Stimulated activated naive B cell treated with anti-CD40 and anti-IgM and Interleukin-4, amounts not matched to agents 10 μg/mL and 1 μg/mL and 100 μg/mL, for 72 hours (primary cell): ENCODE measurements around the gene CLECL1.
"Not testable (repeated sequence)": the region's sequence is repeated elsewhere in the genome, so short reads cannot be mapped to it uniquely, and the experiment has no call there.

Source experiments
- ATAC-seq, 2 donors: fragments of 150-1000 bp; cut with Tn5 transposase; replicated peaks; 2 replicates each; pipeline ENCODE4 v1.10.0; 2021; ENCODE audit warnings: moderate library complexity in 1 of 2
- DNase-seq: peaks from one replicate; pipeline ENCODE4 v3.0.0; 2021
- H3K27ac Mint-ChIP-seq: one replicate; pipeline ENCODE4 v1.8.0; 2022; ENCODE audit warnings: mild to moderate bottlenecking, mixed read lengths
- H3K27me3 Mint-ChIP-seq, 2 donors: one replicate each; pipeline ENCODE4 v1.8.0; 2022; ENCODE audit warnings: mixed read lengths in 2 of 2
- H3K36me3 Mint-ChIP-seq, 2 donors: one replicate each; pipeline ENCODE4 v1.8.0; 2022; ENCODE audit warnings: mixed read lengths in 2 of 2, mild to moderate bottlenecking in 1 of 2
- H3K4me1 Mint-ChIP-seq, 2 donors: one replicate each; pipeline ENCODE4 v1.8.0; 2022; ENCODE audit warnings: mixed read lengths in 2 of 2, mild to moderate bottlenecking in 1 of 2
- H3K4me3 Mint-ChIP-seq, 2 donors: one replicate each; pipeline ENCODE4 v1.8.0; 2022; ENCODE audit warnings: mild to moderate bottlenecking in 2 of 2, mixed read lengths in 2 of 2, moderate library complexity in 1 of 2
- H3K9me3 Mint-ChIP-seq, 2 donors: one replicate each; pipeline ENCODE4 v1.8.0; 2022; ENCODE audit warnings: mixed read lengths in 2 of 2, mild to moderate bottlenecking in 1 of 2

Gene CLECL1

DNA sequence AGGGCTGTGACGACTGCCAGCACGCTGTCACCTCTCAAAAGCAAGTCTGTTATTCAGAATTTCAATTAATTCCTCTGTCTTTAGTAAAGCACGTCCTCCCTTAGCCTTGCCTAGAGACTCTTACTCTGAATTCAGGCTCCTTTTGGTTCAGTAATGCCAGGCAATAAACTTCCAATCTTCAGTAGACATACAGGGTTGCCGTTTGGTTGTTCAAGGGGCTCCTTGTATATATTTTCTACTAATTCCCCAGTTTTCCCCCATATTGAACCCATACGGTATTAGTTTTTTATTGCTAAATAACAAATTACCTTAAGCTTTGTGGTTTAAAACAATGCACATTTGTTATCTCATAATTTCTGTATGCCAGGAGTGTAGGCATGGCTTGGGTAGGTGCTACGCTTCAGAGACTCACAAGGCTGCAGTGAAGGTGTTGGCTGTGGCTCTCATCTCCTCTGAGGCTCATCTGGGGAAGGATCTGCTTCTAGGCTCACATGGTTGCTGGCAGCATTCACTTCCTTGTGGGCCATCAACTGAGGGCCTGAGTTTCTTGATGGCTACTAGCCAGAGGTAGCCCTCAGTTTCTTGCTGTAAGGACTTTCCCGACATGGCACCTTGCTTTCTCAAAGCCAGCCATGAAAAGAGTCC, 7.3 kb upstream of the CLECL1 start:
- peak overlapping the region; percentile 53 to 75 for H3K4me3 Mint-ChIP-seq
- H3K27ac Mint-ChIP-seq, result peak overlapping the region; percentile 90
- ATAC-seq, result peak; percentile 20 to 27
- H3K4me1 Mint-ChIP-seq, result peaks cover 42 to 83% of the 10 kb centered on the region in 2 donors
- H3K27me3 Mint-ChIP-seq, result no peaks in the 10 kb centered on the region
- peaks cover 10 to 17% of the 10 kb centered on the region in 2 donors for H3K36me3 Mint-ChIP-seq
- peaks cover 0 to 10% of the 10 kb centered on the region in 2 donors for H3K9me3 Mint-ChIP-seq
- no peak for DNase-seq

DNA sequence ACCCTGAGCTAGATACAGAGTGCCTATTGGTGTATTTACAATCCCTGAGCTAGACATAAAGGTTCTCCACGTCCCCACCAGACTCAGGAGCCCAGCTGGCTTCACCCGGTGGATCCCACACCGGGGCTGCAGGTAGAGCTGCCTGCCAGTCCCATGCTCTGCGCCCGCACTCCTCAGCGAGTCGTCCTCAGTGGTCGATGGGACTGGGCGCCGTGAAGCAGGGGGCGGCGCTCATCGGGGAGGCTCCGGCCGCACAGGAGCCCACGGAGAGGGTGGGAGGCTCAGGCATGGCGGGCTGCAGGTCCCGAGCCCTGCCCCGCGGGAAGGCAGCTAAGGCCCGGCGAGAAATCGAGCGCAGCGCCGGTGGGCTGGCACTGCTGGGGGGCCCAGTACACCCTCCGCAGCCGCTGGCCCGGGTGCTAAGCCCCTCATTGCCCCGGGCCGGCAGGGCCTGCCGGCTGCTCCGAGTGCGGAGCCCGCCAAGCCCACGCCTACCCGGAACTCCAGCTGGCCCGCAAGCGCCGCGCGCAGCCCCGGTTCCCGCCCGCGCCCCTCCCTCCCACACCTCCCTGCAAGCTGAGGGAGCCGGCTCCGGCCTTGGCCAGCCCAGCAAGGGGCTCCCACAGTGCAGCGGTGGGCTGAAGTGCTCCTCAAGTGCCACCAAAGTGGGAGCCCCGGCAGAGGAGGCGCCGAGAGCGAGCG, 6.7 kb upstream of the CLECL1 start:
- not testable (repeated sequence) for H3K9me3 Mint-ChIP-seq, ATAC-seq
- H3K4me1 Mint-ChIP-seq, result peaks cover 38 to 81% of the 10 kb centered on the region in 2 donors

DNA sequence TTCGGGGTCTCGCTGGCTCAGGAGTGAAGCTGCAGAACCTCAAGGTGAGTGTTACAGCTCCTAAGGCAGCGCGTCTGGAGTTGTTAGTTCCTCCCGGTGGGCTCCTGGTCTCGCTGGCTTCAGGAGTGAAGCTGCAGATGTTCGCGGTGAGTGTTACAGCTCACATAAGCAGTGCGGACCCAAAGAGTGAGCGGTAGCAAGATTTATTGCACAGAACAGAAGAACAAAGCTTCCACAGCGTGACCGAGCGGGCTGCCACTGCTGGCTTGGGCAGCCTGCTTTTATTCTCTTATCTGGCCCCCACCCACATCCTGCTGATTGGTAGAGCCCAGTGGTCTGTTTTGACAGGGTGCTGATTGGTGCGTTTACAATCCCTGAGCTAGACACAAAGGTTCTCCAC, 6.0 kb upstream of the CLECL1 start:
- H3K27ac Mint-ChIP-seq, result peak overlapping the region; percentile 81
- peak overlapping the region; percentile 43 to 62 for H3K4me3 Mint-ChIP-seq
- peaks cover 10 to 17% of the 10 kb centered on the region in 2 donors for H3K36me3 Mint-ChIP-seq
- DNase-seq, H3K9me3 Mint-ChIP-seq, H3K27me3 Mint-ChIP-seq, ATAC-seq: not testable (repeated sequence)
- H3K4me1 Mint-ChIP-seq, result peaks cover 40 to 83% of the 10 kb centered on the region in 2 donors

More for the DNA sequence above, 6.7 kb upstream of the CLECL1 start:
- peak overlapping the region in 1 of 2 donors; percentile 75 for H3K4me3 Mint-ChIP-seq
- peaks cover 10 to 17% of the 10 kb centered on the region in 2 donors for H3K36me3 Mint-ChIP-seq
- DNase-seq, H3K27me3 Mint-ChIP-seq: not testable (repeated sequence)
- peak overlapping the region; percentile 81 for H3K27ac Mint-ChIP-seq

DNA sequence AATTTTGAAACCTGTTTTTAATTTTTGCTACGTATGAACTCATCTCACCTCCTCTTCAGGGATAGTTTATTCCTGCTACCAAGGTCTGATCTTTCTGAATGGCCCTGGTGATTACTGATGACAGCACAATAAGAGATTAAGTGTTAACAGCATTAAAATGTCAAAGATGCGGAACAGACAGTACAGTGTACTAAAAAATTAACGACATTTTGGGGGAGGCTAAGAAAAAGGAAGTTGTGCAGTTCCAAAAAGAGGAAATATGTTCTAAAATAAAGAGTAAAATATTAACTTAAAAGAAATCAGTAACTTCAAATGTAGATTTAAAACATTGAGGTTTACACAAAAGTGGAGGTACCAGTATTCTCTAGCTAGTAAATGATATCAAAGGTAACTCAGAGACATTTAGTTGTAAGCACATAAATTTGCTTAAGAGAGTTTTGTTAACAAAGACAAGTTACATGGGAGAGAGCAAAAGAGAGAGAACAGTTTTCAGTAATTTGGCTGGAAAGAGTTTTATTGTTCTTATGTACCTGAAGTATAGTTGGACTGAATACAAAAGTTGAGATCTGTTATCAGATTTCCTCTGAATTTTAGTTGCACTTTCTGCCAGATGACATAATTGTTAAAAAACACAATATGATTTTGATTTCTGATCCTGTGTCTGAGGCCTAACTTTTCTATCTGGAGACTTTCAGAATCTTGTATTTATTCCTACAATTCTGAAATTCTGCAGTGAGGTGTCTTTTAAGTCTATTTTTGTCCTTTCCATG, 4.2 kb upstream of the CLECL1 start:
- Mint-ChIP-seq H3K4me1 (peaks cover 33 to 78% of the 10 kb centered on the region in 2 donors), H3K27me3 (no peaks in the 10 kb centered on the region)
- peak; percentile 50 to 58 for ATAC-seq

DNA sequence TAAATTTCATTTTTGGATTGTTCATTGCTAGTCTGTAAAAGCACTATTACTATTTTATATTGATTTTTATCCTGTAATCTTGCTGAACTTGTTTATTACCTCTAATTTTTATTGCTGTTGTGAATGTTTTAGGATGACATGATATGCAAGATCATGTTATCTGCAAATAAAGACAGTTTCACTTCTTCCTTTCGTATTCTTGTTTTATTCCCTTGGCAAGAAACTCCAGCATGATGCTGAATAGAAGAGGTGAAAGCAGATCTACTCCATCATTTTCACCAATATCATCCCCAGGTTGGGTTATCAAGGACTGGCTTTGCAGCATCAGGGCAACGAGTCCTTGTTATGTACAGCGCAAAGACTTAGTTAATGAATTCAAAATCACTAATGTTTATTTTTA, 2.7 kb upstream of the CLECL1 start:
- H3K4me3 Mint-ChIP-seq, result peak overlapping the region in 1 of 2 donors; percentile 37

More for the DNA sequence above, 4.2 kb upstream of the CLECL1 start:
- H3K4me3 Mint-ChIP-seq, result peak overlapping the region; percentile 59 to 73
- H3K36me3 Mint-ChIP-seq, result peaks cover 10 to 21% of the 10 kb centered on the region in 2 donors
- peak overlapping the region; percentile 95 for H3K27ac Mint-ChIP-seq
- no peak for DNase-seq
- H3K9me3 Mint-ChIP-seq, result peaks cover 0 to 10% of the 10 kb centered on the region in 2 donors

DNA sequence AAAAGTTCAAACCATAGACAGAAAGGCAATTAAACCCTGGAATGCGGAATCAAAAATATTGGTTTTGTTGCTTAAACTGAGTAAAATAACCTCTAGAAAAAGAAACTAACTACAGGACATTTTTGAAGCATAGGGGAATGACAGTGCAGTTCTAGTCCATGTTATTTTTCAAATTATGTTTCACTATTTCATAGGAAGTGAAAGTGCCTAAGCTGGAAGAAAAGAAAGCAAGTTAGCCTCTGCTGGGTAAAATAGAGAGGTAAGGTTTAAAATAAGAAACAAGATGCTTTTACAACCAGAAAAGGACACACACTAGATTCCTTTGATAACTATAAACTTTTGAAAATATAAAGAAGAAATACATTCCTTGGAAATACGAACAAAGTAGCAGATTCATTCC, 1.1 kb downstream of the CLECL1 start:
- H3K4me1 Mint-ChIP-seq, result peaks cover 17 to 43% of the 10 kb centered on the region in 2 donors
- peak overlapping the region; percentile 87 to 88 for H3K4me3 Mint-ChIP-seq
- H3K27me3 Mint-ChIP-seq, result no peaks in the 10 kb centered on the region
- H3K9me3 Mint-ChIP-seq, result no peaks in the 10 kb centered on the region
- H3K27ac Mint-ChIP-seq, result peak overlapping the region; percentile 93
- no peak for DNase-seq
- ATAC-seq, result peak; percentile 53 to 63
- H3K36me3 Mint-ChIP-seq, result peaks cover 11 to 30% of the 10 kb centered on the region in 2 donors

More for the DNA sequence above, 2.7 kb upstream of the CLECL1 start:
- ATAC-seq, result no peak
- Mint-ChIP-seq H3K36me3 (peaks cover 16 to 29% of the 10 kb centered on the region in 2 donors), H3K27me3 (no peaks in the 10 kb centered on the region), H3K4me1 (peaks cover 28 to 71% of the 10 kb centered on the region in 2 donors), H3K9me3 (peaks cover 0 to 9% of the 10 kb centered on the region in 2 donors), H3K27ac (peak overlapping the region; percentile 54)
- DNase-seq, result no peak

DNA sequence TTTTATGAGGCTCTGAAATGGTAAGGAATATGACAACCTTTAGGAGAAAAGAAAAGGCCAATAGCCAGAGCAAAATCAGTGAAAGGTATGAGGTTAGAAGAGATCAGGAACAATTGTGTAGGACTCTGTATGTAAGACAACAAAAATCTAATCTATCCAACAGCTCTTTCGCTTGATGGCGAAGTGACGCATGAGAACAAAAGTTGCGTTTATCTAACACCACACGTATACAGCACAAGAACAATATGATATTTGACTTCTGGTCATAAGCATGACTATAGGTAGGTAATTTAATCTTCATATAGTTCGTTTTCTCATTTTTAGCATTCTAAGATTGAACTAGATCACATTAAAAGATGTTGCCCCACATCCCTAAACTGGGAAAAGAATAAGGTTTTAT, 1.5 kb downstream of the CLECL1 start:
- Mint-ChIP-seq H3K4me1 (peaks cover 14 to 40% of the 10 kb centered on the region in 2 donors), H3K9me3 (no peaks in the 10 kb centered on the region), H3K27me3 (no peaks in the 10 kb centered on the region), H3K4me3 (peak overlapping the region; percentile 87 to 88), H3K36me3 (peaks cover 12 to 31% of the 10 kb centered on the region in 2 donors), H3K27ac (peak overlapping the region; percentile 93)
- DNase-seq, result no peak
- no peak for ATAC-seq

DNA sequence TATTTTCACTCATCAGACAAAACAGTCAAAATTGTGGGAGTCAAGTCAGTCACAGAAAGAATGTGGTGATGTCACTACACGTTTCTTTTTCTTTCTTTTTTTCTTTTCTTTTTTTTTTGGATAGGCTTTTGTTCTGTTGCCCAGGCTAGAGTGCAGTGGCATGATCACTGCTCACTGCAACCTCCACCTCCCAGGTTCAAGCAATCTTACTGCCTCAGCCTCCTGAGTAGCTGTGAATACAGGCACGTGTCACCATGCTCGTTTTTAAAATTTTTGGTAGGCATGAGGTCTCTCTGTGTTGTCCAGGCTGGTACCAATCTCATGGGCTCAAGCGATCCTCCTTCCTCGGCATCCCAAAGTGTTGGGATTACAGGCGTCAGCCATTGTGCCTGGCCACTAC, 2.3 kb downstream of the CLECL1 start:
- Mint-ChIP-seq H3K36me3 (peaks cover 18 to 37% of the 10 kb centered on the region in 2 donors), H3K27ac (peak overlapping the region; percentile 93), H3K9me3 (no peaks in the 10 kb centered on the region), H3K4me3 (peak overlapping the region; percentile 87 to 88), H3K27me3 (no peaks in the 10 kb centered on the region), H3K4me1 (peaks cover 11 to 40% of the 10 kb centered on the region in 2 donors)
- ATAC-seq (peak; percentile 10 to 11), DNase-seq (no peak)

DNA sequence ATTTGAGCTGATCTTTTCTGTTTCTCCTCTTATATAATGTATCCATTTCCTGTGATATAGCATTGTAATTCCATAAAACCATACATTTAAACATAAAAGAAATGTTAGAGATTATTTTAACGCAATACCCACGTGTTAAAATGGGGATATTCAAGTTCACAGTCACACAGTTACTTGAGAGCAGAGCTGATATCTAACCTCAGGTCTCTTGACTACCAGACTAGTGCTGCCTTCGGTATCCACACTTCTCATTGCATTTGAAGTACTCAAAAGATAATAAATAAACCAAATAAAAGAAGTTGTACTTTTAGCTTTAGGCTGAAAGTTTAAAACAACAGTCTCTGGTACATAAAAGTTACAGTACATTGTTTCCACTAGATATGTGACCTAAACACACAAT, 2.9 kb downstream of the CLECL1 start:
- DNase-seq (no peak), ATAC-seq (no peak)
- peaks cover 11 to 40% of the 10 kb centered on the region in 2 donors for H3K4me1 Mint-ChIP-seq
- H3K9me3 Mint-ChIP-seq, result no peaks in the 10 kb centered on the region
- H3K4me3 Mint-ChIP-seq, result peak overlapping the region; percentile 71 to 77
- H3K27me3 Mint-ChIP-seq, result no peaks in the 10 kb centered on the region
- H3K36me3 Mint-ChIP-seq, result peaks cover 21 to 39% of the 10 kb centered on the region in 2 donors
- peak overlapping the region; percentile 86 for H3K27ac Mint-ChIP-seq

DNA sequence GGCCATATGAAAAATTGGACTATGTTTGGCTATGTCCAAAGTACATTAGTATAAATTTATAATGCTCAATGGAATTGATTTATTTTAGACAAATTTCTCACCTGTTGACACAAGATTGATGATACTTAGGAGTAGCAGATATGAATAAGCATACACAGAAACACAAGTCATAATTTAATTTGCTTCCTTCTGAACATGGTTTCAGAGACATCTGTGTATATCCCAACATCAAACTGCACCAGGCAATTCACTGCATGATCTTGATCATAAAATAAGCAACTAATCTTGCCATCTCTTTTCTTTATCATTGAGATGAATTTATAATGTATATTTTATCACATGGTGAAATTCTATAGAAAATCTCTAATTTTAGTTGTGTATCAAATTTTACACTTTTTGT, 3.8 kb downstream of the CLECL1 start:
- Mint-ChIP-seq H3K36me3 (peaks cover 23 to 45% of the 10 kb centered on the region in 2 donors), H3K9me3 (no peaks in the 10 kb centered on the region), H3K4me3 (peak overlapping the region; percentile 29 to 57), H3K27ac (no peak overlapping the region), H3K27me3 (no peaks in the 10 kb centered on the region), H3K4me1 (peaks cover 10 to 38% of the 10 kb centered on the region in 2 donors)
- ATAC-seq, result no peak
- DNase-seq, result no peak

DNA sequence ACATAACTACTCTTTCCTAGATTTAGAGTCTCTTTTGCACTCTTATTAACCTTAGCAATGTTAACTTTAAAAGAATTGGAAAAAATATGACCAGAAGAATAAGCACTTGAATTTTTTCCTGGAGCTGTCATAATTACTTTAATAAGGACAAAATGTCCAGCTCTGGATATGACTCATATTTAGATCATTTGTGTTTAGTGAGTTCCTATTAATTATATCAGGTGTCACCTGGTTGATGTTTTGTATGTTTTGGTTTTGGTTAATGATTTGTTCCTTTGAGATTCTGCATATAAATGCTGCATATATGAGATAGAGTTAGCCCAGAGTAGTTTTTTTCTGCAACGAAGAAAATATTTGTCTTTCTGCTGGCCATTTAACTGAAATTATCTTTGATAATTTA, 5.1 kb downstream of the CLECL1 start:
- ATAC-seq (no peak), DNase-seq (no peak)
- H3K4me3 Mint-ChIP-seq, result peak overlapping the region; percentile 63 to 72
- peak overlapping the region; percentile 69 for H3K27ac Mint-ChIP-seq
- H3K9me3 Mint-ChIP-seq, result no peaks in the 10 kb centered on the region
- H3K27me3 Mint-ChIP-seq, result no peaks in the 10 kb centered on the region
- H3K4me1 Mint-ChIP-seq, result peaks cover 11 to 38% of the 10 kb centered on the region in 2 donors
- H3K36me3 Mint-ChIP-seq, result peaks cover 31 to 53% of the 10 kb centered on the region in 2 donors

DNA sequence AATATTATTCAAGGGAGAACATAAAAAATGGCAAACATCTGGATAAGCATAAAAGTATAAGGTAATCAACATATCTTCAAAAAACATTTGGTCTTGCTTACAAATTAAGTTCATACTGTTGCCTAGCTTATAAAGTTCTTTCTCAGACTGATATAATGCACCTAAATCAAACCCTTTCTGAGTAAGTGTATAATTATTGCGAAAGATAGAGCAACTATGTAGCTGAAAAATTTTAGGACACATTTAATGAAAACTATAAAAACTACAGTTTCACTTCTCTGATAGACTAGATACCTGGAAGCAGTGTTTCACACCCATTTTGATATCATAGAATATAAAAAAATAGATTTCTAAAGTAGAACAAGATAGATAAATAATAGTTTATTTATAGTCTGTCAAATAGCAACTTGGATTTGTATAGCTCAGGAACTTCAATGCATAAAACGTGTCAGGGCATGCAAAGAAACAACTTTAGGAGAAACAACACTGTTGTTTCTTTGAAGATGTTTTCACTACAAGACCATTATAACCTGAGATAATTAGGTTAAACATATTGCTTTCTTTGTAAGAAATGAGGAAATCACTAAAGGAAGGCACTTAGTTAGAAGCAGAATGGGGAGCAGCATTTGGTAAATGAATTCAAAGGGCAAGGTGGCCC, 7.6 kb downstream of the CLECL1 start:
- no peak overlapping the region for H3K27ac Mint-ChIP-seq
- ATAC-seq (no peak), DNase-seq (no peak)
- peak overlapping the region; percentile 31 to 73 for H3K4me3 Mint-ChIP-seq
- H3K36me3 Mint-ChIP-seq, result peaks cover 37 to 61% of the 10 kb centered on the region in 2 donors
- H3K27me3 Mint-ChIP-seq, result no peaks in the 10 kb centered on the region
- peaks cover 26 to 52% of the 10 kb centered on the region in 2 donors for H3K4me1 Mint-ChIP-seq
- peaks cover 0 to 4% of the 10 kb centered on the region in 2 donors for H3K9me3 Mint-ChIP-seq

DNA sequence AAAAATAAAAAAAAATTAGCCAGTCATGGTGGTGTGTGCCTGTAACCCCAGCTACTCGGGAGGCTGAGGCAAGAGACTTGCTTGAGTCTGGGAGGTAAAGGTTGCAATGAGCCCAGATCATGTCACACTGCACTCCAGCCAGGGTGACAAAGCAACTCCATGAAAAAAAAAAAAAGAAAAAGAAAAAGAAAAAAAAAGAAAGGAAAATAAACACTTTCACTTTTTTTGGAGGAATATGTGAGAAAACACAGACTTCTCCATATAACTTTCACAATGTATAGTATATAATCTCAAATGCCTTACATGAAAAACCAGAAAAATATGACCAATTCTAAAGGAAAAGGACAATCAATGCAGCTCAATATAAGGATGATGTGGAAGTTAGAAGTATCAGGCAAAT, 8.9 kb downstream of the CLECL1 start:
- ATAC-seq, result no peak
- Mint-ChIP-seq H3K27me3 (no peaks in the 10 kb centered on the region), H3K27ac (peak overlapping the region; percentile 92), H3K4me1 (peaks cover 34 to 64% of the 10 kb centered on the region in 2 donors), H3K9me3 (peaks cover 0 to 4% of the 10 kb centered on the region in 2 donors), H3K4me3 (peak overlapping the region; percentile 68 to 75), H3K36me3 (peaks cover 49 to 65% of the 10 kb centered on the region in 2 donors)
- DNase-seq, result no peak
